ENCODE data around the gene RCL1.

RCL1 gene

DNA sequence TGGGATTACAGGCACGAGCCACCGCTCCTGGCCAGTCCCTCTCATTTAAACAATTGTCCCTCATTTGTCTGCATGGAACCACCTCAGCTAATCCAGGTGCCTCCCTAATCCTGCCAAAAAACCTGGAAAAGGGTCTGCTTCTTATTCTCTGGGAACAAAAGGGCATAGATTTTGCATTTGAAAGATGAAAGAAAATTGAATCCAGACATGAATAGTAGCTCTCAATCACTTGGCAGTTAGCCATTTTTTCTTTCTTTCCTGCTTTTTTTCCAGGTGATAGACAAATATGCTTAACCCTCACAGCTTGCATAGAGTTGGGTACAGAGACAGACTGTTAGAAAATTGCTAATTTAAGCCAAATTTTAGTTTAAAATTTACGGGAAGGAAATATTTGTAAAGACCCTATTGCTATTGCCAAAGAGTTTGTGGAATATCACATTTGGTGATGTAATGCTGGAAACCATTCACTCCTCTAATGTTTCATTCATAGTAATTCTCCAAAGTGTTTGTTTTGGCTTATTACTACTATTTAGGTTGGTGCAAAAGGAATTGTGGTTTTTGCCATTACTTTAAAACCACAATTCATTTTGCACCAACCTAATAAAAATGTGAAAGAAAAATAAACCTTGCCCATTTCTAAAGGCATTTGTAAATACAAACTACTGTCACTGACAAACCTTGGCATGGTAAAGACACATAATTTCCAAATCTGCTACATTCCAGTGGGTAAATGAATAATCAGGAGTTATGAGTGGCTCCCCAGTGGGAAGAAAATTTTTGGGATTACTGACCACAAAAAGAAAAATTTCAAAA is 111.8 kb downstream of the RCL1 start:
- no peak for DNase-seq (ENCODE audit: low spot score)
- TF ChIP-seq CTCF (IDR thresholded peaks at IDR 0.05; ENCODE audit: extremely low read depth, missing control alignments) = no peak

DNA sequence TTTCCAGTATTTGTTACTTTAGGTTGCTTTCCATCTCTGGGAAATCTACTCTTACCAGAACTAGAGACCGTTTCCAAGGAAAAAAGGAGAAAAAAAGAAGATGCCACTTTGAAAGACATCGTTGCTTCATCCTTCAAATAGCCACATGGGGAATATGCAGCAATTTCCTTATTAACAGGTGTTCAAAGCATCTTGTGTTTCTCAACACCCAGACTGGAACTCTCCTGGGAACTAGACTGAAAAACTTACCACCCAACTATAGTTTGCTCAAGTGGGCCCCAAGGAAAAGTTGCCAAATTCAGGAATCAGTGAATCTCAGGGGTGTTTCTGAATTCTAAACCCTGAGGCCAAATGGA is 112.4 kb downstream of the RCL1 start:
- TF ChIP-seq CTCF (IDR thresholded peaks at IDR 0.05; ENCODE audit: extremely low read depth, missing control alignments) = no peak
- DNase-seq (ENCODE audit: low spot score) = no peak

All from GM20000 (cell line).